Large intestine (tissue), 12 donors: Measurements from ENCODE around the gene MYL2. TPM values are rescaled to one million over a fixed set of nuclear protein-coding genes. Genes with fewer than 3 reads are reported as not detected.
"Not testable (repeated sequence)": the region's sequence is repeated elsewhere in the genome, so short reads cannot be mapped to it uniquely, and the experiment has no call there.

Experiments used
- DNase-seq, 2 donors: peaks; one replicate each; pipeline versions ENCODE4 v3.0.0 to v3.0.0-alpha.2; 2013
- H3K27ac ChIP-seq: one replicate; pipeline ENCODE4 v1.5.1; 2013; ENCODE audit warnings: low read length
- H3K27me3 ChIP-seq: 2 replicates; pipeline ENCODE4 v1.6.1; 2013; ENCODE audit warnings: low read length; ENCODE audit not compliant: control insufficient read depth, insufficient read depth
- H3K36me3 ChIP-seq: 2 replicates; pipeline ENCODE4 v1.6.1; 2013; ENCODE audit warnings: low read length; ENCODE audit not compliant: control insufficient read depth, insufficient read depth
- H3K4me1 ChIP-seq: one replicate; pipeline ENCODE4 v1.6.1; 2013; ENCODE audit warnings: low read length; ENCODE audit not compliant: control insufficient read depth, insufficient read depth
- H3K4me3 ChIP-seq: one replicate; pipeline ENCODE4 v1.5.1; 2013; ENCODE audit warnings: low read length
- H3K9me3 ChIP-seq: one replicate; pipeline ENCODE4 v1.6.1; 2013; ENCODE audit warnings: mild to moderate bottlenecking, low read depth, low read length, moderate library complexity; ENCODE audit not compliant: control insufficient read depth
- WGBS: methylation state at CpG from one replicate; pipeline ENCODE4 v1.1.5; 2013; ENCODE audit warnings: low lambda C conversion rate; ENCODE audit not compliant: insufficient coverage; 5-methylcytosine and 5-hydroxymethylcytosine counted together
- long read RNA-seq, 11 donors: transcript quantifications; one replicate each; lab custom pipeline, GENCODE V29; 2026
- polyA plus RNA-seq: library from polyadenylated mRNA; unstranded; fragments of 120-200 nt; gene quantifications from one replicate; pipeline ENCODE4 v1.2.1, GENCODE V29; 2013

The MYL2 gene, protein sequence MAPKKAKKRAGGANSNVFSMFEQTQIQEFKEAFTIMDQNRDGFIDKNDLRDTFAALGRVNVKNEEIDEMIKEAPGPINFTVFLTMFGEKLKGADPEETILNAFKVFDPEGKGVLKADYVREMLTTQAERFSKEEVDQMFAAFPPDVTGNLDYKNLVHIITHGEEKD
- polyA plus RNA-seq = 1.5 TPM
- long read RNA-seq, donor 1, partial matches to known transcripts = 0 of 3 reads
- long read RNA-seq, donor 1, other reads (novel, unspliced or antisense) = 0 of 3 reads
- long read RNA-seq, donor 2 = 0 reads
- long read RNA-seq, donor 3 = 0 reads
- long read RNA-seq, donor 4, partial matches to known transcripts = 0 of 3 reads
- long read RNA-seq, donor 4, other reads (novel, unspliced or antisense) = 0 of 3 reads
- long read RNA-seq, donor 5, partial matches to known transcripts = 0 of 2 reads
- long read RNA-seq, donor 5, other reads (novel, unspliced or antisense) = 0 of 2 reads
- long read RNA-seq, donor 6 = 0 reads
- long read RNA-seq, donor 7, transcript MYL2-201 (7 exons, 807 nt) = major isoform, 12 of 13 reads
- long read RNA-seq, donor 7, partial matches to known transcripts = 0 of 13 reads
- long read RNA-seq, donor 7, other reads (novel, unspliced or antisense) = 0 of 13 reads
- long read RNA-seq, donor 8 = 0 reads
- long read RNA-seq, donor 9 = 0 reads
- long read RNA-seq, donor 10 = 0 reads
- long read RNA-seq, donor 11 = 0 reads

- Histone ChIP-seq H3K4me3 (no peak within 1 kb of the TSS), H3K36me3 (no peaks in the 10 kb centered on the region), H3K27ac (no peak within 1 kb of the TSS), H3K27me3 (no peaks in the 10 kb centered on the region), H3K4me1 (no peaks in the 10 kb centered on the region), H3K9me3 (no peaks in the 10 kb centered on the region)
- no peak for DNase-seq
- WGBS = no CpG with 5 or more reads among the region's 22 CpGs
These were observed at the start of gene MYL2 for GRCh38 chr12:110920324-110920910. Gene MYL2, minus strand, starts transcription at chr12:110920579. Its CDS starts 50 bp downstream, at chr12:110920529.

GRCh38 chr12:110966081-110966760, 45.8 kb upstream of the MYL2 start:
- no peaks in the 10 kb centered on the region for H3K9me3 ChIP-seq
- no peaks in the 10 kb centered on the region for H3K36me3 ChIP-seq
- H3K4me3 ChIP-seq = no peak overlapping the region
- peaks cover 11% of the 10 kb centered on the region for H3K27me3 ChIP-seq
- H3K27ac ChIP-seq = no peak overlapping the region
- DNase-seq = no peak
- no CpG with 5 or more reads among the region's 23 CpGs for WGBS
- H3K4me1 ChIP-seq = no peaks in the 10 kb centered on the region

DNA sequence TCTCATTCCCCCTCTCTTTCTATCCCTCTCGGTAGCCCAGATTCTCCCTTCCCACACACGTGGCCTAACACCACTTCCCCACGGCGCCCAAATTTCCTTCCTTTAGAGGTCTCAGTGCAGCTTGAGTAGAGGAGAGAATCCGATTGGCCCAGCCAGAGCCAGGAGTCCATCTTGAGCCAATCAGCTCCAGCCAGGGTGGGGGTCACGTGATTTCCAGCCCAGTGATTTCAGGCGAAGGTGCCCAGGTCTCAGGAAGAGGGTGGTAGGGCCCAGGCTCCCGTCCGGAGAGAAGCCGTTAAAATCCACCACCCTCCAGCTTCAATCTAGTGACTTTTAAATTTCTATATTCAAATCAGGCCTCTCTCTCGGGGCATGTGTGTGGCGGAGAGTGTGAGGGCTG, 45.2 kb upstream of the MYL2 start:
- Histone ChIP-seq H3K36me3 (no peaks in the 10 kb centered on the region), H3K27ac (no peak overlapping the region), H3K4me1 (no peaks in the 10 kb centered on the region), H3K9me3 (no peaks in the 10 kb centered on the region), H3K27me3 (peaks cover 14% of the 10 kb centered on the region), H3K4me3 (no peak overlapping the region)
- DNase-seq = no peak
- 80% methylated on average over 1 of the region's 12 CpGs for WGBS

GRCh38 chr12:110960795-110961194, 40.4 kb upstream of the MYL2 start:
- Histone ChIP-seq H3K27ac (no peak overlapping the region), H3K4me1 (no peaks in the 10 kb centered on the region), H3K36me3 (no peaks in the 10 kb centered on the region), H3K27me3 (peaks cover 10% of the 10 kb centered on the region), H3K9me3 (no peaks in the 10 kb centered on the region), H3K4me3 (no peak overlapping the region)
- DNase-seq = no peak
- 100% methylated on average over 1 of the region's 2 CpGs for WGBS

- WGBS = 100% methylated on average over 2 of the region's 9 CpGs
- H3K9me3 ChIP-seq = no peaks in the 10 kb centered on the region
- H3K4me3 ChIP-seq = no peak overlapping the region
- peaks cover 5% of the 10 kb centered on the region for H3K27me3 ChIP-seq
- H3K4me1 ChIP-seq = no peaks in the 10 kb centered on the region
- H3K27ac ChIP-seq = no peak overlapping the region
- DNase-seq = no peak
- no peaks in the 10 kb centered on the region for H3K36me3 ChIP-seq
These were observed 37.3 kb upstream of the MYL2 start for GRCh38 chr12:110957652-110958051.

- H3K9me3 ChIP-seq = no peaks in the 10 kb centered on the region
- no peaks in the 10 kb centered on the region for H3K4me1 ChIP-seq
- no CpG with 5 or more reads among the region's 10 CpGs for WGBS
- H3K27me3 ChIP-seq = peaks cover 5% of the 10 kb centered on the region
- no peak overlapping the region for H3K27ac ChIP-seq
- DNase-seq = no peak
- H3K36me3 ChIP-seq = no peaks in the 10 kb centered on the region
- H3K4me3 ChIP-seq = no peak overlapping the region
These were observed 36.8 kb upstream of the MYL2 start for GRCh38 chr12:110957159-110957558.

GRCh38 chr12:110950867-110951266, 30.5 kb upstream of the MYL2 start:
- not testable (repeated sequence) for H3K27ac ChIP-seq, H3K4me3 ChIP-seq
- no CpG with 5 or more reads among the region's 31 CpGs for WGBS

DNA sequence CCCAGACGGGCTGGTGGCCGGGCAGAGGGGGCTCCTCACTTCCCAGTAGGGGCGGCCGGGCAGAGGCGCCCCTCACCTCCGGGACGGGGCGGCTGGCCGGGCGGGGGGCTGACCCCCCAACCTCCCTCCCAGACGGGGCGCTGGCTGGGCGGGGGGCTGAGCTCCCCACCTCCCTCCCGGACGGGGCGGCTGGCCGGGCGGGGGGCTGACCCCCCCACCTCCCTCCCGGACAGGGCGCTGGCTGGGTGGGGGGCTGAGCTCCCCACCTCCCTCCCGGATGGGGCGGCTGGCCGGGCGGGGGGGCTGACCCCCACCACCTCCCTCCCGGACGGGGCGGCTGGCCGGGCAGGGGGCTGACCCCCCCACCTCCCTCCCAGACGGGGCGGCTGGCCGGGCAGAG, 30.1 kb upstream of the MYL2 start:
- not testable (repeated sequence) for DNase-seq, H3K27ac ChIP-seq, H3K27me3 ChIP-seq, H3K4me1 ChIP-seq, H3K4me3 ChIP-seq, H3K9me3 ChIP-seq, H3K36me3 ChIP-seq
- no CpG with 5 or more reads among the region's 31 CpGs for WGBS

More at GRCh38 chr12:110950867-110951266, 30.5 kb upstream of the MYL2 start:
- not testable (repeated sequence) for H3K9me3 ChIP-seq, DNase-seq, H3K36me3 ChIP-seq, H3K27me3 ChIP-seq, H3K4me1 ChIP-seq

- Histone ChIP-seq H3K27ac (no peak overlapping the region), H3K4me3 (no peak overlapping the region), H3K4me1 (no peaks in the 10 kb centered on the region), H3K36me3 (no peaks in the 10 kb centered on the region), H3K9me3 (peaks cover 6% of the 10 kb centered on the region), H3K27me3 (peaks cover 3% of the 10 kb centered on the region)
- DNase-seq = no peak
- 83% methylated on average over 1 of the region's 2 CpGs for WGBS
These were observed 27.7 kb upstream of the MYL2 start for GRCh38 chr12:110948041-110948440.

- 83% methylated on average over 1 of the region's 2 CpGs for WGBS
- Histone ChIP-seq H3K4me1 (no peaks in the 10 kb centered on the region), H3K27me3 (peaks cover 6% of the 10 kb centered on the region), H3K36me3 (no peaks in the 10 kb centered on the region), H3K4me3 (no peak overlapping the region), H3K27ac (no peak overlapping the region), H3K9me3 (no peaks in the 10 kb centered on the region)
- no peak for DNase-seq
These were observed 23.0 kb upstream of the MYL2 start for GRCh38 chr12:110943373-110943772.
